ENCODE results near the gene NDUFAF4.

DNA sequence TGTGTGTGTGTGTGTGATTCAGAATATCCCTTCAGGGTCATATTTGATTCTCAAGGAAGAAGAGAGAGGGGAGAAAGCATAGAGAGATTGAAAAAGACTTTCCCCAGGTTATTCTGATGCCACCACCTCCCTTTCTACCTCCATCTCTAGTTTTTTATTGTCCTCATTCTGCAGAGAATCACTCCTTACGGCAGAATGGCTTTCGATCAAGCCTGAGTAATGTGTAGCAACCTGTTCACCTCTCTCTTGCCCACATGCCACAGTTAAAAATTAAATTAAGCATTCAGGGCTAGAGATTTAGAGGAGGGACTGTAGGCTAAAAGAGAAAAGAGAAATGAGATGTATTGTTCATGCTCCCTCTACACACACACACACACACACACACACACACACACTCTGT, 45.0 kb upstream of the NDUFAF4 start:
- TF ChIP-seq, protein P1, sequence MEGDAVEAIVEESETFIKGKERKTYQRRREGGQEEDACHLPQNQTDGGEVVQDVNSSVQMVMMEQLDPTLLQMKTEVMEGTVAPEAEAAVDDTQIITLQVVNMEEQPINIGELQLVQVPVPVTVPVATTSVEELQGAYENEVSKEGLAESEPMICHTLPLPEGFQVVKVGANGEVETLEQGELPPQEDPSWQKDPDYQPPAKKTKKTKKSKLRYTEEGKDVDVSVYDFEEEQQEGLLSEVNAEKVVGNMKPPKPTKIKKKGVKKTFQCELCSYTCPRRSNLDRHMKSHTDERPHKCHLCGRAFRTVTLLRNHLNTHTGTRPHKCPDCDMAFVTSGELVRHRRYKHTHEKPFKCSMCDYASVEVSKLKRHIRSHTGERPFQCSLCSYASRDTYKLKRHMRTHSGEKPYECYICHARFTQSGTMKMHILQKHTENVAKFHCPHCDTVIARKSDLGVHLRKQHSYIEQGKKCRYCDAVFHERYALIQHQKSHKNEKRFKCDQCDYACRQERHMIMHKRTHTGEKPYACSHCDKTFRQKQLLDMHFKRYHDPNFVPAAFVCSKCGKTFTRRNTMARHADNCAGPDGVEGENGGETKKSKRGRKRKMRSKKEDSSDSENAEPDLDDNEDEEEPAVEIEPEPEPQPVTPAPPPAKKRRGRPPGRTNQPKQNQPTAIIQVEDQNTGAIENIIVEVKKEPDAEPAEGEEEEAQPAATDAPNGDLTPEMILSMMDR (IDR thresholded peaks at IDR 0.05): no peak
- no peak for TF ChIP-seq POLR2A (IDR thresholded peaks at IDR 0.05)

Data from sigmoid colon (tissue), 3 donors.